NCI-H128 (cell line): Measurements from ENCODE around the gene DPP9.

Source experiments
- DNase-seq: peaks from one replicate; lab custom pipeline; 2025; ENCODE audit not compliant: unreplicated experiment; lab: John Stamatoyannopoulos, UW

Gene DPP9

GRCh38 chr19:4633140-4633967 lies 90.3 kb downstream of the DPP9 start:
- DNase-seq = no peak
